Neuronal stem cell (in vitro differentiated cells): ENCODE results near the gene MXD4.

Source experiments
- DNase-seq: peaks from one replicate; pipeline ENCODE4 v3.0.0-alpha.2; 2013; ENCODE audit warnings: low spot score
- H2AFZ ChIP-seq: one replicate; pipeline ENCODE4 v1.6.1; 2013; ENCODE audit warnings: mild to moderate bottlenecking, low read length, inconsistent platforms
- H2AK5ac ChIP-seq: 2 replicates; pipeline ENCODE4 v1.6.1; 2013; ENCODE audit warnings: low read depth, mild to moderate bottlenecking, inconsistent platforms, low read length, moderate library complexity, mixed read lengths
- H2BK120ac ChIP-seq: 2 replicates; pipeline ENCODE4 v1.6.1; 2013; ENCODE audit warnings: low read depth, mild to moderate bottlenecking, inconsistent platforms, low read length, moderate library complexity, mixed read lengths
- H2BK12ac ChIP-seq: one replicate; pipeline ENCODE4 v1.6.1; 2013; ENCODE audit warnings: low read length, inconsistent platforms
- H2BK15ac ChIP-seq: 2 replicates; pipeline ENCODE4 v1.6.1; 2013; ENCODE audit warnings: mild to moderate bottlenecking, low read length, inconsistent platforms, mixed read lengths
- H2BK5ac ChIP-seq: one replicate; pipeline ENCODE4 v1.6.1; 2013; ENCODE audit warnings: inconsistent platforms, mild to moderate bottlenecking, low read length, moderate library complexity
- H3K14ac ChIP-seq: one replicate; pipeline ENCODE4 v1.6.1; 2013; ENCODE audit warnings: low read length, inconsistent platforms
- H3K18ac ChIP-seq: 2 replicates; pipeline ENCODE4 v1.6.1; 2013; ENCODE audit warnings: low read length, inconsistent platforms
- H3K23ac ChIP-seq: 2 replicates; pipeline ENCODE4 v1.6.1; 2013; ENCODE audit warnings: low read depth, mild to moderate bottlenecking, mixed read lengths, low read length, inconsistent platforms; ENCODE audit not compliant: poor library complexity
- H3K27ac ChIP-seq: replicated peaks from 3 replicates; pipeline ENCODE4 v1.5.1; 2013; ENCODE audit warnings: low read length, inconsistent platforms
- H3K27me3 ChIP-seq, 3 experiments: 2 replicates each; pipeline ENCODE4 v1.6.1; 2013; ENCODE audit warnings: low read length in 3 of 3, mild to moderate bottlenecking in 2 of 3, inconsistent platforms in 1 of 3, low read depth in 1 of 3, mixed read lengths in 1 of 3, moderate library complexity in 1 of 3; ENCODE audit not compliant: control insufficient read depth in 3 of 3, insufficient read depth in 3 of 3
- H3K36me3 ChIP-seq, 2 donors: replicated peaks in 1 of 2; 2 replicates each; pipeline ENCODE4 v1.6.1; 2013; ENCODE audit warnings: low read length in 2 of 2; ENCODE audit not compliant: control insufficient read depth in 2 of 2, insufficient read depth in 2 of 2
- H3K4ac ChIP-seq: 2 replicates; pipeline ENCODE4 v1.6.1; 2013; ENCODE audit warnings: inconsistent platforms, mild to moderate bottlenecking, low read length, moderate library complexity
- H3K4me1 ChIP-seq, 2 donors: 1 replicate in 1 of 2; 2 replicates in 1 of 2; pipeline ENCODE4 v1.6.1; 2013; ENCODE audit warnings: low read length in 2 of 2, low read depth in 1 of 2; ENCODE audit not compliant: control insufficient read depth in 2 of 2, insufficient read depth in 1 of 2
- H3K4me2 ChIP-seq: one replicate; pipeline ENCODE4 v1.6.1; 2013; ENCODE audit warnings: mild to moderate bottlenecking, low read length, inconsistent platforms; ENCODE audit not compliant: insufficient read depth, poor library complexity, severe bottlenecking
- H3K4me3 ChIP-seq, 2 donors: 2 replicates each; pipeline ENCODE4 v1.5.1; 2013; ENCODE audit warnings: low read length in 2 of 2, mild to moderate bottlenecking in 2 of 2, inconsistent platforms in 1 of 2, moderate library complexity in 1 of 2
- H3K79me1 ChIP-seq: one replicate; pipeline ENCODE4 v1.6.1; 2013; ENCODE audit warnings: low read depth, mild to moderate bottlenecking, inconsistent platforms, low read length, moderate library complexity
- H3K9ac ChIP-seq: one replicate; pipeline ENCODE4 v1.6.1; 2013; ENCODE audit warnings: mild to moderate bottlenecking, low read depth, low read length, inconsistent platforms; ENCODE audit not compliant: poor library complexity
- H3K9me3 ChIP-seq, 2 donors: replicated peaks in 1 of 2; 2 replicates each; pipeline versions ENCODE3 to v1.6.1; 2013; ENCODE audit warnings: low read length in 2 of 2, mild to moderate bottlenecking in 2 of 2, inconsistent platforms in 1 of 2, low read depth in 1 of 2, mixed read lengths in 1 of 2, moderate library complexity in 1 of 2; ENCODE audit not compliant: control insufficient read depth in 2 of 2, insufficient read depth in 1 of 2
- H4K8ac ChIP-seq: one replicate; pipeline ENCODE4 v1.6.1; 2013; ENCODE audit warnings: low read depth, mild to moderate bottlenecking, inconsistent platforms, low read length, moderate library complexity
- H4K91ac ChIP-seq: one replicate; pipeline ENCODE4 v1.6.1; 2013; ENCODE audit warnings: low read length, low read depth, mild to moderate bottlenecking, inconsistent platforms; ENCODE audit not compliant: poor library complexity
- WGBS, 2 donors: extraction: QIAGEN DNeasy Blood & Tissue Kit; methylation state at CpG; one replicate each; pipeline ENCODE4 v1.1.7; 2013; ENCODE audit warnings: missing lambda C conversion rate in 2 of 2, mixed read lengths in 1 of 2; ENCODE audit not compliant: insufficient read length in 2 of 2, insufficient replicate concordance in 1 of 2; ENCODE audit errors: extremely low coverage in 2 of 2; 5-methylcytosine and 5-hydroxymethylcytosine counted together

The MXD4 gene

GRCh38 chr4:2260344-2261109, 1.4 kb downstream of the MXD4 start:
- no peak overlapping the region for H2BK12ac ChIP-seq
- peak overlapping the region; percentile 80 for H3K23ac ChIP-seq
- peaks cover 41% of the 10 kb centered on the region for H3K79me1 ChIP-seq
- peaks cover 16 to 21% of the 10 kb centered on the region in 2 donors for H3K4me1 ChIP-seq
- peak overlapping the region; percentile 79 to 97 for H3K4me3 ChIP-seq
- no peak overlapping the region for H3K27ac ChIP-seq
- no peak overlapping the region for H2AFZ ChIP-seq
- no peak overlapping the region for H4K8ac ChIP-seq
- H3K4me2 ChIP-seq, result peak overlapping the region; percentile 89
- H3K27me3 ChIP-seq, result peaks cover 0 to 16% (median 0%) of the 10 kb centered on the region in 3 experiments
- peak overlapping the region; percentile 88 for H2AK5ac ChIP-seq
- H3K18ac ChIP-seq, result peak overlapping the region; percentile 52
- H3K9me3 ChIP-seq, result no peaks in the 10 kb centered on the region
- peak overlapping the region; percentile 72 for H3K9ac ChIP-seq
- no peak overlapping the region for H4K91ac ChIP-seq
- H2BK5ac ChIP-seq, result peak overlapping the region; percentile 39
- no peak overlapping the region for H3K14ac ChIP-seq
- no CpG with 5 or more reads among the region's 23 CpGs for WGBS, 2 donors
- no peak overlapping the region for H3K4ac ChIP-seq
- H2BK15ac ChIP-seq, result no peak overlapping the region
- no peak for DNase-seq
- H3K36me3 ChIP-seq, result peaks cover 18 to 36% of the 10 kb centered on the region in 2 donors
- no peak overlapping the region for H2BK120ac ChIP-seq

DNA sequence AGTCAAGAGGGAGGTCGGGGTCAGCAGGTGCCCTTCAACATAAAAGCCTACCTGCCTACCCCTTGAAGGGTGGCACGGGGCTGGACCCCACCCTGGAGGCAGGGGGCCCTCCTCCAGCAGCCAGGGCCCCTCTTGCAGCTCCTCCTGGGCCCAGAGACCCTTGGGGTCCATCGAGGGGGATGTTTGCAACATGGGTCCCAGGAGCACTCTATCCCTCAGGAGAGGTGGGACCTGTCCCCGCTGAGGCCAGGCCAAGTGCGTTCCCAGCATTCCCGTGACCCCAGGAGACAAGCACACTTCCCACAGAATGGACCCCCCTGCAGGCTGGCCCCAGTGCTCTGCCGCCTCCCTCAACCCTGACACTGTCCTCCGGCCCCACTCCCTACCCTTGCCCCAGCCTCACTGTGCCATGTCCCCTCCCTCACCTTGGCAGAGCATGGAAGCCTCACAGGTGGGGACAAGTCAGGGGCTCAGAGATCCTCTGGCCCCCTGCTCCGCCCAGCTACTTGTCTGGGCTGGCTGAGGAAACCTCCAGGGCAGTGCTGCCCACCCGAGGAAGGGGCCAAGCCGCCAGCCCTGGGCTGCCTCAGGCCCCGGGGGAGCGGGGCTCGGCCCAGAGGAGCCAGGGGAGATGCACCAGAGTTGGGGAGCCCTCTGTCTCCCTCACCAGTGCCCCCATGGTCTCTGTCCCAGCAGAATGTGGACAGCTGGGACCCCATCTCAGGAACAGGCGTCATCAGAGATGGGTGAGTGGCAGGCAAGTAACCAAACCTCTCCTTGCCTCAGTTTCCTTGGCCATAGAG, 2.2 kb downstream of the MXD4 start:
- Histone ChIP-seq H4K91ac (no peak overlapping the region), H2BK5ac (peak overlapping the region; percentile 39), H3K18ac (peak overlapping the region; percentile 48), H3K9ac (peak overlapping the region; percentile 63), H2AFZ (no peak overlapping the region), H2AK5ac (peak overlapping the region; percentile 46), H2BK15ac (no peak overlapping the region), H3K4me3 (peak overlapping the region in 1 of 2 donors; percentile 79), H3K9me3 (no peaks in the 10 kb centered on the region), H4K8ac (no peak overlapping the region), H2BK120ac (no peak overlapping the region), H3K4me2 (peak overlapping the region; percentile 89), H3K14ac (peak overlapping the region; percentile 21), H3K79me1 (peaks cover 41% of the 10 kb centered on the region), H3K27ac (no peak overlapping the region), H3K27me3 (peaks cover 0 to 9% (median 0%) of the 10 kb centered on the region in 3 experiments), H3K36me3 (peaks cover 21 to 39% of the 10 kb centered on the region in 2 donors), H3K4ac (no peak overlapping the region), H2BK12ac (no peak overlapping the region), H3K23ac (peak overlapping the region; percentile 80), H3K4me1 (peaks cover 16 to 21% of the 10 kb centered on the region in 2 donors)
- no CpG with 5 or more reads among the region's 15 CpGs for WGBS, 2 donors
- no peak for DNase-seq

GRCh38 chr4:2259036-2259540, 2.8 kb downstream of the MXD4 start:
- no peak for DNase-seq
- Histone ChIP-seq H2AFZ (no peak overlapping the region), H3K18ac (peak overlapping the region; percentile 38), H2BK5ac (peak overlapping the region; percentile 39), H2BK15ac (no peak overlapping the region), H3K27me3 (peaks cover 0 to 2% (median 0%) of the 10 kb centered on the region in 3 experiments), H4K8ac (no peak overlapping the region), H2BK12ac (no peak overlapping the region), H3K79me1 (peaks cover 41% of the 10 kb centered on the region), H3K9ac (peak overlapping the region; percentile 63), H2AK5ac (peak overlapping the region; percentile 46), H3K4ac (no peak overlapping the region), H3K9me3 (no peaks in the 10 kb centered on the region), H3K23ac (peak overlapping the region; percentile 55), H2BK120ac (no peak overlapping the region), H3K27ac (no peak overlapping the region), H4K91ac (no peak overlapping the region), H3K36me3 (peaks cover 23 to 46% of the 10 kb centered on the region in 2 donors), H3K4me3 (no peak overlapping the region), H3K14ac (peak overlapping the region; percentile 38), H3K4me2 (no peak overlapping the region), H3K4me1 (peaks cover 13 to 19% of the 10 kb centered on the region in 2 donors)
- WGBS, 2 donors, result no CpG with 5 or more reads among the region's 13 CpGs
